KMS-11 (cell line): ENCODE measurements around the gene CCDC142.

Experiments used
- H2AFZ ChIP-seq: fragments of 200-600 bp; sonication (generic); 2 replicates; pipeline ENCODE4 v1.6.1; 2016; ENCODE audit warnings: antibody characterized with exemption, mixed run types, low read depth
- H3K27ac ChIP-seq: fragments of 200-600 bp; sonication (generic); 2 replicates; pipeline ENCODE4 v1.6.1; 2016; ENCODE audit warnings: mild to moderate bottlenecking, mixed run types
- H3K27me3 ChIP-seq: fragments of 200-600 bp; sonication (generic); 2 replicates; pipeline ENCODE4 v1.6.1; 2017; ENCODE audit warnings: mild to moderate bottlenecking, low read depth, mixed run types, moderate library complexity; ENCODE audit not compliant: insufficient read depth
- H3K36me3 ChIP-seq: fragments of 200-600 bp; sonication (generic); 2 replicates; pipeline ENCODE4 v1.6.1; 2017; ENCODE audit warnings: mild to moderate bottlenecking, mixed run types; ENCODE audit not compliant: insufficient read depth
- H3K4me1 ChIP-seq: fragments of 200-600 bp; sonication (generic); 2 replicates; pipeline ENCODE4 v1.6.1; 2016; ENCODE audit warnings: mild to moderate bottlenecking, low read depth, mixed run types; ENCODE audit not compliant: poor library complexity, severe bottlenecking
- H3K4me2 ChIP-seq: fragments of 200-600 bp; sonication (generic); 2 replicates; pipeline ENCODE4 v1.7.0; 2016; ENCODE audit warnings: mild to moderate bottlenecking, mixed run types
- H3K4me3 ChIP-seq: fragments of 200-600 bp; sonication (generic); IDR thresholded peaks from 2 replicates; pipeline ENCODE4 v1.6.1; 2017; ENCODE audit warnings: low read depth, low read length, mixed read lengths; ENCODE audit not compliant: insufficient read depth
- H3K79me2 ChIP-seq: fragments of 200-600 bp; sonication (generic); 2 replicates; pipeline ENCODE4 v1.6.1; 2016; ENCODE audit warnings: low read depth, mixed run types; ENCODE audit not compliant: insufficient read depth
- H3K9ac ChIP-seq: fragments of 200-600 bp; sonication (generic); 2 replicates; pipeline ENCODE4 v1.6.1; 2016; ENCODE audit warnings: mild to moderate bottlenecking, mixed run types
- H4K20me1 ChIP-seq: fragments of 200-600 bp; sonication (generic); 2 replicates; pipeline ENCODE4 v1.6.1; 2016; ENCODE audit warnings: mild to moderate bottlenecking, mixed run types; ENCODE audit not compliant: insufficient read depth
- TF ChIP-seq, protein P1 (sequence below): fragments of 200-600 bp; sonication (generic); conservative IDR thresholded peaks from 2 replicates; pipeline ENCODE4 v1.6.1; 2017; ENCODE audit warnings: low read depth, mild to moderate bottlenecking, antibody characterized with exemption, low read length, moderate library complexity, mixed read lengths

The CCDC142 gene

DNA sequence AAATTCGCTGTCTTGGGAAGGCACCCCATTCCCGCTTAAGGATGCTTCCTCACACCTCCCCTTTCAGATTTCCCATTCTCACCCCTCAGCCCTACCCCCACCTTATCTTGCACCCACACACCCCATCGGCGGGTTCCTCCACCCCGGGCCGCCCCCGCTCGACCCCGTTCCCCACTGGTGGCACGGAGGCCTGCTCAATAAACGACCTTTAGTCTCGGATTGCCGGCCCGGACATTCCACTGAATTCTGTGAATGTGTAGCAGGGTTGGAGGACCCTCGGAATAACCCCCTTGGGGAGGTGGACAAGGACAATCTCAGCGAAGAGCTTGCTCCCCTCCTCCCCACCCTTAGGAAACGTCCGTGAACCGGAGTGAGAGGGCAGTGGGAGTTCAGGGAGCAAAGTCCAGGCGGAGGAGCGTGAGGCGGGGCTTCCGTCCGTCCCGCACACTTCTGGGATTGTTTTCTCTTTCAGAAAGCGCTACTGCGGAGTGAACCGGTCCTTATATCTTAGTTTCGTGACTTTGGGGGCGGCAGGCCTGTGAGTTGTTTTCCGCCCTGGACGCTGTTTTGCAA, 19.4 kb upstream of the CCDC142 start:
- Histone ChIP-seq H4K20me1 (no peaks in the 10 kb centered on the region), H3K36me3 (no peaks in the 10 kb centered on the region), H2AFZ (peak overlapping the region; percentile 98), H3K4me2 (peak overlapping the region; percentile 96), H3K4me1 (peaks cover 21% of the 10 kb centered on the region), H3K4me3 (no peak overlapping the region), H3K9ac (peak overlapping the region; percentile 42; the same call in 1 of the 2 replicates), H3K27me3 (peaks cover 12% of the 10 kb centered on the region; the same call in 1 of the 2 replicates), H3K27ac (no peak overlapping the region), H3K79me2 (peaks cover 13% of the 10 kb centered on the region)
- TF ChIP-seq, protein P1, sequence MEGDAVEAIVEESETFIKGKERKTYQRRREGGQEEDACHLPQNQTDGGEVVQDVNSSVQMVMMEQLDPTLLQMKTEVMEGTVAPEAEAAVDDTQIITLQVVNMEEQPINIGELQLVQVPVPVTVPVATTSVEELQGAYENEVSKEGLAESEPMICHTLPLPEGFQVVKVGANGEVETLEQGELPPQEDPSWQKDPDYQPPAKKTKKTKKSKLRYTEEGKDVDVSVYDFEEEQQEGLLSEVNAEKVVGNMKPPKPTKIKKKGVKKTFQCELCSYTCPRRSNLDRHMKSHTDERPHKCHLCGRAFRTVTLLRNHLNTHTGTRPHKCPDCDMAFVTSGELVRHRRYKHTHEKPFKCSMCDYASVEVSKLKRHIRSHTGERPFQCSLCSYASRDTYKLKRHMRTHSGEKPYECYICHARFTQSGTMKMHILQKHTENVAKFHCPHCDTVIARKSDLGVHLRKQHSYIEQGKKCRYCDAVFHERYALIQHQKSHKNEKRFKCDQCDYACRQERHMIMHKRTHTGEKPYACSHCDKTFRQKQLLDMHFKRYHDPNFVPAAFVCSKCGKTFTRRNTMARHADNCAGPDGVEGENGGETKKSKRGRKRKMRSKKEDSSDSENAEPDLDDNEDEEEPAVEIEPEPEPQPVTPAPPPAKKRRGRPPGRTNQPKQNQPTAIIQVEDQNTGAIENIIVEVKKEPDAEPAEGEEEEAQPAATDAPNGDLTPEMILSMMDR = no peak

DNA sequence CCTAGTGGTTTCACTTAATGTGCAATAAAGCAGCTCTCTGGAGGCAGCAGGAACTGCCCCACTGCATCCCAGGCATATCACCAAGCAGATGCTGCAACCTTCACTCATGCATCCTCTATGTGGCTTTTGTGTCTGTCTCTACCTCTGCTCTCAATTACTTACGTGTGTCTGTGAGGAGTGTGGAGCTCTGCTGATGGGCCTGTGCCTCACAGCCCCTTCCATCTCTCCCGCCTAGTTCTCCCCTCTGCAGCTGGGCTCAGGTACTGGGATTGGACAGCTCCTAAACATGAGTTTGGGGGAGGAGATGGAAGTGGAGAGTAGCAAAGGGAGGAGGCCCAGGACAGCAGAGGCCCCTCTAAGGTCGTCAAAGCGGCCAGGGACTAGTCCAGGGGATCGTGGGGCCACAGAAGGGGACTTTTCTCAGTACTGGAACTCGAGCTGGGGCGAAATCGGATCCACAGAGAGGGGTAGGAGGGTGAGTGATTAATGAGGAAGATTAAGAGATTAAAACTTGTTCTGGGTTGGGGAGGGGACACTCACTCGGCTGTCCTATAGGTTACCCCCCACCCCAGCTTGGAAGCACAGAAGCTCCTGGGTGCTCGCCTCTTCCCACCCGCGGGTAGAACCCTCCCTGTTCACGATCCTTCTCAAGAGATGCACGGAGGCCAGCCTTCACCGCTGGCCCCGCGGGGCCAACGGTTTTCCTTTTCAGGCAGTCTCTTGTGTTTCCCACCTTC, 18.7 kb upstream of the CCDC142 start:
- Histone ChIP-seq H3K4me1 (peaks cover 19% of the 10 kb centered on the region), H3K9ac (no peak overlapping the region), H4K20me1 (no peaks in the 10 kb centered on the region), H3K36me3 (no peaks in the 10 kb centered on the region), H3K27ac (no peak overlapping the region), H2AFZ (no peak overlapping the region; the same call in 1 of the 2 replicates), H3K27me3 (peaks cover 12% of the 10 kb centered on the region; the same call in 1 of the 2 replicates), H3K79me2 (peaks cover 8% of the 10 kb centered on the region), H3K4me3 (no peak overlapping the region), H3K4me2 (no peak overlapping the region)
- TF ChIP-seq, protein P1 = no peak

DNA sequence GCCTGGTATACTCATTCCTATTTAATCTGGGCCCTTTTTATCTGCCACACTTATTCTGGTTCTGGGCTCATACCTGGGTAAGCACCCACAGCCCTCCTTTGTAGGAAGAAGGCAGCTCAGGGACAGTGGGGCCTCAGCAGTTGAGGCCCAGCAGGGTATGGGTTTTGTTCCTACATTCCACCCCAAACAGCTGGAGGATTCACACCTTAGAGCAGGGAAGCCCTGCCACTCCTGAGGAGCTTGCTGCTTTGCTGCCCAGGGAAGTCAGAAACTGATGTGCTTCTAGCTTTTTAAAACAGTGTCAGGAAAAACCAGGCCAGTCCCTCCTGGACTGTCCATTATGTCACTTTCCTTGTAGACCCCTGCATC, 17.8 kb upstream of the CCDC142 start:
- H3K4me3 ChIP-seq = no peak overlapping the region
- no peaks in the 10 kb centered on the region for H3K79me2 ChIP-seq
- peaks cover 10% of the 10 kb centered on the region for H3K4me1 ChIP-seq
- no peak overlapping the region for H3K4me2 ChIP-seq
- H2AFZ ChIP-seq = no peak overlapping the region
- H3K9ac ChIP-seq = no peak overlapping the region
- no peak overlapping the region for H3K27ac ChIP-seq
- no peaks in the 10 kb centered on the region for H4K20me1 ChIP-seq
- H3K36me3 ChIP-seq = no peaks in the 10 kb centered on the region
- H3K27me3 ChIP-seq = peaks cover 12% of the 10 kb centered on the region; the same call in 1 of the 2 replicates
- TF ChIP-seq, protein P1 = no peak

DNA sequence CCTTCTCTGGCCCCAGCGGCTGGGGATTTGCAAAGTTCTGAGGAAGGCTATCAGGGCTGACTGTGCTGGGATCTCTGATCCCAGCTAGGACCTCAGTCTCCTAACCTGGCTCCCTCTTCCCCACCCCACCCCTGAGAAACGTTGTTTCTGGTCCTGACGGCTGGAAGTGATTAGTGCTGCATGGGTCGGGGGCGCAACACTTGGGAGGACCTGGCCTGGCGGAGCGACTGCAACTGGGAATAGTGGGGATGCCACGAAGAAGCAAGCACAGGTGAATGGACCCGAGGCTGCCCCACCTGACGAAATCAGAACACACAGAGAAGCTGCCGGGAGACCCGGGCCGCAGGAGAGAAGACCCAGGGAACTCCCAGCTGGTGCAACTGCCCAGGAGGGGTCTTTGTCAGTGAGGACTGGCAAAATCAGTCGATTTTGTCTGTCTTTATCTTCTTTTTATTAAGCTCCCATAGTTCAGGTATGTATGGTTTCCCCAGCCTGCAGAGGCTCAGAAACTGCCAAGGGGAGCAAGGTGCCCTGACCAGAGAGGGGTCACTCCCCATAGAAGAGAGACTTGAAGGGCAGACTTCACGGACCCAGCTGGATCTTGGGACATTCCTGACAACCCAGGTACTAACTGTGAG, 17.3 kb upstream of the CCDC142 start:
- TF ChIP-seq, protein P1 = no peak
- Histone ChIP-seq H3K4me1 (peaks cover 10% of the 10 kb centered on the region), H2AFZ (no peak overlapping the region), H3K27ac (no peak overlapping the region), H3K9ac (no peak overlapping the region), H3K4me2 (no peak overlapping the region), H3K36me3 (no peaks in the 10 kb centered on the region), H3K4me3 (no peak overlapping the region), H3K27me3 (peaks cover 12% of the 10 kb centered on the region; the same call in 1 of the 2 replicates), H4K20me1 (no peaks in the 10 kb centered on the region), H3K79me2 (no peaks in the 10 kb centered on the region)
